GM12878 (cell line): ENCODE results near the gene C15orf62. TPM values are rescaled to one million over a fixed set of nuclear protein-coding genes. Genes with fewer than 3 reads are reported as not detected.

ENCODE experiments used
- ATAC-seq: fragments of 200-7000 bp; cut with Tn5 transposase; 3 replicates; pipeline ENCODE4 v1.9.1; 2020; ENCODE audit warnings: mild to moderate bottlenecking, moderate library complexity
- BruUV-seq: library from RNA; stranded (reverse); fragments of 400-500 nt; replicated peaks from 2 replicates; lab custom pipeline; 2021; lab: Mats Ljungman, UMichigan
- CTCF ChIA-PET: fragments of 300-600 bp; sonication (Branson Sonifier 250); formaldehyde crosslinking; extraction: SDS; loops from one replicate; lab custom pipeline; 2021; ENCODE audit warnings: inconsistent platforms; lab: Yijun Ruan, JAX
- POLR2A ChIA-PET: fragments of 350-600 bp; formaldehyde crosslinking; extraction: SDS; loops from one replicate; lab custom pipeline; 2021; ENCODE audit warnings: inconsistent platforms; lab: Charles Lee
- RAD21 ChIA-PET: fragments of 300-600 bp; sonication (Branson Sonifier 250); formaldehyde crosslinking; loops from one replicate; lab custom pipeline; 2023; ENCODE audit warnings: antibody characterized with exemption; ENCODE audit not compliant: unreplicated experiment; lab: Charles Lee
- SMC1A ChIA-PET: fragments of 300-600 bp; sonication (Branson Sonifier 250); formaldehyde crosslinking; loops from one replicate; lab custom pipeline; 2023; ENCODE audit not compliant: unreplicated experiment, uncharacterized antibody; lab: Charles Lee
- DNase-seq: peaks from one replicate; pipeline ENCODE4 v3.0.0-alpha.2; 2011; ENCODE audit warnings: low read depth, low spot score
- FAIRE-seq: peaks from 3 replicates; lab custom pipeline; 2011; peaks lifted over from hg19 to GRCh38; lab: Jason Lieb, UNC
- H2AFZ ChIP-seq: 2 replicates; pipeline ENCODE4 v1.6.0; 2011; ENCODE audit warnings: low read depth, low read length, control low read depth; ENCODE audit not compliant: control insufficient read depth
- H3K27ac ChIP-seq: 2 replicates; pipeline ENCODE4 v1.5.1; 2011; ENCODE audit warnings: control low read depth; ENCODE audit not compliant: control insufficient read depth, insufficient read depth
- H3K27me3 ChIP-seq, 2 experiments: replicated peaks in 1 of 2; 2 replicates each; pipeline versions ENCODE4 v1.6.0 to v1.6.1; 2011; ENCODE audit warnings: low read length in 1 of 2; ENCODE audit not compliant: control insufficient read depth in 2 of 2, insufficient read depth in 2 of 2
- H3K36me3 ChIP-seq, 2 experiments: 2 replicates each; pipeline ENCODE4 v1.5.1; 2011; ENCODE audit warnings: low read length in 1 of 2; ENCODE audit not compliant: control insufficient read depth in 2 of 2, insufficient read depth in 2 of 2
- H3K4me1 ChIP-seq: 2 replicates; pipeline ENCODE4 v1.6.1; 2011; ENCODE audit warnings: mild to moderate bottlenecking, low read length, moderate library complexity, mixed read lengths; ENCODE audit not compliant: control insufficient read depth, insufficient read depth
- H3K4me2 ChIP-seq: 2 replicates; pipeline ENCODE4 v1.6.0; 2011; ENCODE audit warnings: control low read depth; ENCODE audit not compliant: control insufficient read depth, insufficient read depth
- H3K4me3 ChIP-seq: fragments of 200-600 bp; sonication (generic); 2 replicates; pipeline ENCODE4 v1.5.1; 2016
- H3K79me2 ChIP-seq: 2 replicates; pipeline ENCODE4 v1.6.0; 2011; ENCODE audit warnings: low read length; ENCODE audit not compliant: control insufficient read depth, insufficient read depth
- H3K9ac ChIP-seq: 2 replicates; pipeline ENCODE4 v1.8.0; 2011; ENCODE audit warnings: low read length, control low read depth, mixed read lengths; ENCODE audit not compliant: control insufficient read depth, insufficient read depth
- H3K9me3 ChIP-seq: replicated peaks from 3 replicates; pipeline ENCODE4 v1.5.1; 2011; ENCODE audit warnings: mild to moderate bottlenecking, low read length; ENCODE audit not compliant: control insufficient read depth, insufficient read depth
- H4K20me1 ChIP-seq: 2 replicates; pipeline ENCODE4 v1.6.0; 2011; ENCODE audit not compliant: control insufficient read depth, insufficient read depth
- ATF7 ChIP-seq: fragments of 450-650 bp; IDR thresholded peaks from 2 replicates; pipeline ENCODE4 v1.6.1; 2016; ENCODE audit warnings: low read depth, mild to moderate bottlenecking
- KAT2A ChIP-seq: conservative IDR thresholded peaks from 2 replicates; pipeline ENCODE4 v1.6.1; 2011; ENCODE audit warnings: low read depth, low read length; ENCODE audit not compliant: control insufficient read depth
- LARP7 ChIP-seq: fragments of 450-650 bp; IDR thresholded peaks from 2 replicates; pipeline ENCODE4 v1.6.1; 2017; ENCODE audit warnings: mild to moderate bottlenecking
- NRF1 ChIP-seq: conservative IDR thresholded peaks from 2 replicates; pipeline ENCODE4 v1.6.1; 2011; ENCODE audit warnings: mild to moderate bottlenecking, low read depth, low read length, improper control_type of control experiment
- PAX5 ChIP-seq: IDR thresholded peaks from 2 replicates; pipeline ENCODE4 v1.6.1; 2011; ENCODE audit warnings: low read depth, low read length, borderline replicate concordance
- PAX8 ChIP-seq: fragments of 450-650 bp; IDR thresholded peaks from 2 replicates; pipeline ENCODE4 v1.6.1; 2017; ENCODE audit warnings: mild to moderate bottlenecking, moderate library complexity
- PKNOX1 ChIP-seq: fragments of 450-650 bp; IDR thresholded peaks from 2 replicates; pipeline ENCODE4 v1.6.1; 2016; ENCODE audit warnings: mild to moderate bottlenecking
- SMARCA5 ChIP-seq: fragments of 450-650 bp; IDR thresholded peaks from 2 replicates; pipeline ENCODE4 v1.6.1; 2017; ENCODE audit warnings: mild to moderate bottlenecking
- STAT1 ChIP-seq: fragments of 450-650 bp; conservative IDR thresholded peaks from 2 replicates; pipeline ENCODE4 v1.6.1; 2014; ENCODE audit warnings: antibody characterized with exemption, mild to moderate bottlenecking
- SUPT20H ChIP-seq: IDR thresholded peaks from 2 replicates; pipeline ENCODE4 v1.6.1; 2011; ENCODE audit warnings: low read depth, mild to moderate bottlenecking, low read length, moderate library complexity, borderline replicate concordance; ENCODE audit not compliant: control insufficient read depth
- YBX1 ChIP-seq: fragments of 450-650 bp; IDR thresholded peaks from 2 replicates; pipeline ENCODE4 v1.6.1; 2016; ENCODE audit warnings: antibody characterized with exemption
- WGBS: methylation state at CpG from one replicate; pipeline ENCODE4 v1.1.6; 2016; ENCODE audit warnings: low lambda C conversion rate; ENCODE audit not compliant: insufficient replicate concordance, insufficient coverage; ENCODE audit errors: missing lambda C conversion rate; 5-methylcytosine and 5-hydroxymethylcytosine counted together
- in situ Hi-C: fragments of 300-500 bp; cut with MboI; formaldehyde crosslinking; loops from 9 replicates; pipeline ENCODE4 v1.14.3; 2018; ENCODE audit warnings: mixed read lengths
- intact Hi-C: fragments of 100-400 bp; cut with micrococcal nuclease; formaldehyde crosslinking; loops from one replicate; pipeline ENCODE4 v1.14.2; 2022; ENCODE audit not compliant: unreplicated experiment
- polyA plus RNA-seq, 11 experiments: library from polyadenylated mRNA; depleted of rRNA in 4 of 11; unstranded in 6 of 11; stranded (reverse) in 5 of 11; fragments of >200 nt; fragmentation: Nextera tagmentation in 4 of 11; fragmentation: Illumina TruSeq in 1 of 11; extraction: Ambion mirVana in 4 of 11; extraction: Trizol in 1 of 11; gene quantifications; 1 replicate in 1 of 11; 2 replicates in 10 of 11; pipeline versions ENCODE4 v1.2.1 to v1.2.3, GENCODE V29; 2011 to 2016; ENCODE audit warnings: inconsistent platforms in 2 of 11, missing spikeins in 2 of 11, low read depth in 1 of 11
- total RNA-seq, 4 experiments: library from RNA; depleted of rRNA in 3 of 4; stranded (reverse); fragments of >200 nt in 3 of 4; fragmentation: Illumina TruSeq in 1 of 4; extraction: Trizol in 1 of 4; gene quantifications; 2 replicates each; pipeline versions ENCODE4 v1.2.1 to v1.2.3, GENCODE V29; 2013 to 2021

C15orf62 gene
- total and polyA plus RNA-seq, 10 of the 15 experiments (the other 5 are each of a cell fraction or from before 2014, with no cell fraction given): 0.06 to 0.68 (median 0.40) TPM; not detected in 1

- ChIA-PET POLR2A (interaction anchor here (0.6 kb wide), 1 partner anchor 415 kb away, joined by 4 read pairs; no protein-coding TSS in a partner anchor), SMC1A (interaction anchor here (1.1 kb wide), 1 partner anchor 9 kb away, joined by 3 read pairs; no protein-coding TSS in a partner anchor), RAD21 (interaction anchor here (1.2 kb wide), 1 partner anchor 84 kb away, joined by 5 read pairs; no protein-coding TSS in a partner anchor), CTCF (interaction anchor here (2.4 kb wide), 1 partner anchor 9 kb away, joined by 12 read pairs; no protein-coding TSS in a partner anchor)
- Histone ChIP-seq H3K4me3 (no peak overlapping the region), H3K4me2 (no peak overlapping the region), H3K27me3 (no peaks in the 10 kb centered on the region), H3K36me3 (peaks cover 0 to 21% of the 10 kb centered on the region in 2 experiments; a peak in 3 of 4 replicates), H3K27ac (no peak overlapping the region), H4K20me1 (no peaks in the 10 kb centered on the region), H3K79me2 (no peaks in the 10 kb centered on the region), H3K9me3 (no peaks in the 10 kb centered on the region), H3K4me1 (peaks cover 21% of the 10 kb centered on the region), H3K9ac (no peak overlapping the region), H2AFZ (no peak overlapping the region)
- ATAC-seq (no peak), FAIRE-seq (no peak), DNase-seq (no peak)
- no TSS peak for BruUV-seq
- in situ Hi-C loops (no loop called here), intact Hi-C loops (no loop called here)
- TF ChIP-seq NRF1: no peak
- no peak for TF ChIP-seq KAT2A
- no peak for TF ChIP-seq ATF7
- TF ChIP-seq STAT1: no peak
- WGBS: 91% methylated on average over 6 of the region's 6 CpGs
These were observed 4.1 kb downstream of the C15orf62 start for GRCh38 chr15:40773902-40774301.

- Histone ChIP-seq H3K4me2 (no peak overlapping the region), H2AFZ (no peak overlapping the region), H3K36me3 (peaks cover 2 to 24% of the 10 kb centered on the region in 2 experiments; a peak in 3 of 4 replicates), H3K9ac (no peak overlapping the region), H4K20me1 (no peaks in the 10 kb centered on the region), H3K27me3 (no peaks in the 10 kb centered on the region), H3K9me3 (no peaks in the 10 kb centered on the region), H3K27ac (no peak overlapping the region), H3K4me1 (peaks cover 10% of the 10 kb centered on the region), H3K79me2 (no peaks in the 10 kb centered on the region)
- no TSS peak for BruUV-seq
- intact Hi-C loops: no loop called here
- WGBS: 89% methylated on average over 10 of the region's 10 CpGs
- POLR2A ChIA-PET: no interaction called here
- CTCF ChIA-PET: no interaction called here
- ATAC-seq: no peak
- SMC1A ChIA-PET: no interaction called here
- in situ Hi-C loops: no loop called here
- RAD21 ChIA-PET: no interaction called here
- no peak for FAIRE-seq
- TF ChIP-seq PAX8 (no peak), PKNOX1 (no peak), SMARCA5 (no peak), KAT2A (no peak), SUPT20H (no peak), LARP7 (no peak), YBX1 (no peak), PAX5 (no peak)
- TF ChIP-seq, all 136 proteins: peak for 0
- no peak overlapping the region for H3K4me3 ChIP-seq
- no peak for DNase-seq
These were observed 5.2 kb downstream of the C15orf62 start for GRCh38 chr15:40775007-40775406.
